ENCODE data around the gene GREB1L. TPM values are rescaled to one million over a fixed set of nuclear protein-coding genes. Genes with fewer than 3 reads are reported as not detected.

The GREB1L gene
- polyA plus RNA-seq, 2 of the 4 experiments (the other 2 are of a cell fraction), result 1.4 to 2.8 TPM

GRCh38 chr18:21472741-21473140, 230.7 kb downstream of the GREB1L start:
- Histone ChIP-seq H3K4me1 (no peaks in the 10 kb centered on the region), H3K4me3 (no peak overlapping the region), H3K9me3 (no peaks in the 10 kb centered on the region), H3K27ac (no peak overlapping the region), H3K4me2 (no peak overlapping the region)
- FAIRE-seq, result no peak
- TF ChIP-seq, protein P1, sequence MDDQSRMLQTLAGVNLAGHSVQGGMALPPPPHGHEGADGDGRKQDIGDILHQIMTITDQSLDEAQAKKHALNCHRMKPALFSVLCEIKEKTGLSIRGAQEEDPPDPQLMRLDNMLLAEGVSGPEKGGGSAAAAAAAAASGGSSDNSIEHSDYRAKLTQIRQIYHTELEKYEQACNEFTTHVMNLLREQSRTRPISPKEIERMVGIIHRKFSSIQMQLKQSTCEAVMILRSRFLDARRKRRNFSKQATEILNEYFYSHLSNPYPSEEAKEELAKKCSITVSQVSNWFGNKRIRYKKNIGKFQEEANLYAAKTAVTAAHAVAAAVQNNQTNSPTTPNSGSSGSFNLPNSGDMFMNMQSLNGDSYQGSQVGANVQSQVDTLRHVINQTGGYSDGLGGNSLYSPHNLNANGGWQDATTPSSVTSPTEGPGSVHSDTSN (IDR thresholded peaks at IDR 0.05), result no peak
- TF ChIP-seq BCL3 (IDR thresholded peaks at IDR 0.05), result no peak
- TF ChIP-seq KDM1A (IDR thresholded peaks at IDR 0.05; ENCODE audit: low read depth), result no peak
- TF ChIP-seq NFE2L2 (conservative IDR thresholded peaks at IDR 0.05; ENCODE audit: low read length), result no peak
- no peak for TF ChIP-seq GATA3 (IDR thresholded peaks at IDR 0.05; ENCODE audit: borderline replicate concordance)
- no peak for TF ChIP-seq RAD21 (conservative IDR thresholded peaks at IDR 0.05 in 1 of 2, IDR thresholded peaks at IDR 0.05 in 1 of 2)
- TF ChIP-seq PHF8 (IDR thresholded peaks at IDR 0.05; ENCODE audit: borderline replicate concordance, low read depth), result no peak
- TF ChIP-seq REST (IDR thresholded peaks at IDR 0.05), result no peak
- TF ChIP-seq, protein P2, sequence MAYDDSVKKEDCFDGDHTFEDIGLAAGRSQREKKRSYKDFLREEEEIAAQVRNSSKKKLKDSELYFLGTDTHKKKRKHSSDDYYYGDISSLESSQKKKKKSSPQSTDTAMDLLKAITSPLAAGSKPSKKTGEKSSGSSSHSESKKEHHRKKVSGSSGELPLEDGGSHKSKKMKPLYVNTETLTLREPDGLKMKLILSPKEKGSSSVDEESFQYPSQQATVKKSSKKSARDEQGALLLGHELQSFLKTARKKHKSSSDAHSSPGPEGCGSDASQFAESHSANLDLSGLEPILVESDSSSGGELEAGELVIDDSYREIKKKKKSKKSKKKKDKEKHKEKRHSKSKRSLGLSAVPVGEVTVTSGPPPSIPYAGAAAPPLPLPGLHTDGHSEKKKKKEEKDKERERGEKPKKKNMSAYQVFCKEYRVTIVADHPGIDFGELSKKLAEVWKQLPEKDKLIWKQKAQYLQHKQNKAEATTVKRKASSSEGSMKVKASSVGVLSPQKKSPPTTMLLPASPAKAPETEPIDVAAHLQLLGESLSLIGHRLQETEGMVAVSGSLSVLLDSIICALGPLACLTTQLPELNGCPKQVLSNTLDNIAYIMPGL (CRISPR knock-in tag; IDR thresholded peaks at IDR 0.05; ENCODE audit: borderline replicate concordance), result no peak
- no peak for TF ChIP-seq ZFP36 (IDR thresholded peaks at IDR 0.05; ENCODE audit: borderline replicate concordance, partially characterized antibody)
- no peak for TF ChIP-seq HEYL (CRISPR knock-in tag; IDR thresholded peaks at IDR 0.05)
- no peak for TF ChIP-seq HOXA7 (CRISPR knock-in tag; IDR thresholded peaks at IDR 0.05)
- TF ChIP-seq EHMT2 (IDR thresholded peaks at IDR 0.05; ENCODE audit: low read depth), result no peak
- no peak for TF ChIP-seq RNF2 (IDR thresholded peaks at IDR 0.05; ENCODE audit: borderline replicate concordance, low read depth)
- no peak for TF ChIP-seq TP53 (CRISPR knock-in tag; IDR thresholded peaks at IDR 0.05)
- ChIA-PET CTCF (no interaction called here), POLR2A (no interaction called here)
- ATAC-seq, result no peak
- DNase-seq (ENCODE audit: low read depth in 1 of 2, low spot score in 1 of 2), result no peak
- WGBS (ENCODE audit: missing lambda C conversion rate), result 92% methylated on average over 2 of the region's 2 CpGs

DNA sequence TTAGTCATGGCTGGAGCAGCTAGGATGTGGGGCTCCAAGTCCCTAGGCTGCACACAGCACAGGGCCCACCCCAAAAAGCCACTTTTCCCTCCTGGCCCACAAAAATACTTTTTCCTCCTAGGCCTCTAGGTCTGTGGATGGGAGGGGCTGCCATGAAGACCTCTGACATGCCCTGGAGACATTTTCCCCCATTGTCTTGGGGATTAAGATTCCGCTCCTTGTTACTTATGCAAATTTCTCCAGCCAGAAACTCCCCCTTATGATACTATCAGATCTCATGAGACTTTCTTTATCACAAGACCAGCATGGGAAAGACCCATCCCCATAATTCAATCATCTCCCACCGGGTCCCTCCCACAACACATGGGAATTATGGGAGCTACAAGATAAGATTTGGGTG, 232.6 kb downstream of the GREB1L start:
- no peak overlapping the region for H3K27ac ChIP-seq
- 67% methylated on average over 2 of the region's 2 CpGs for WGBS (ENCODE audit: missing lambda C conversion rate)
- ChIA-PET POLR2A (no interaction called here), CTCF (interaction anchor here (0.6 kb wide), 1 partner anchor 62 kb away, joined by 3 read pairs; no protein-coding TSS in a partner anchor)
- H3K4me3 ChIP-seq, result no peak overlapping the region
- FAIRE-seq, result no peak
- H3K9me3 ChIP-seq, result no peaks in the 10 kb centered on the region
- no peak overlapping the region for H3K4me2 ChIP-seq
- H3K4me1 ChIP-seq, result no peaks in the 10 kb centered on the region
- TF ChIP-seq RCOR1 (IDR thresholded peaks at IDR 0.05; ENCODE audit: low read depth, low read length) (no peak), CBX2 (IDR thresholded peaks at IDR 0.05; ENCODE audit: borderline replicate concordance, low read depth) (no peak), ZNF302 (CRISPR knock-in tag; IDR thresholded peaks at IDR 0.05) (no peak), EP300 (IDR thresholded peaks at IDR 0.05) (no peak), CHD4 (IDR thresholded peaks at IDR 0.05; ENCODE audit: borderline replicate concordance) (no peak), EHF (CRISPR knock-in tag; IDR thresholded peaks at IDR 0.05) (no peak), HEYL (CRISPR knock-in tag; IDR thresholded peaks at IDR 0.05) (no peak), ZC3H11A (IDR thresholded peaks at IDR 0.05) (no peak)
- TF ChIP-seq, protein P3, sequence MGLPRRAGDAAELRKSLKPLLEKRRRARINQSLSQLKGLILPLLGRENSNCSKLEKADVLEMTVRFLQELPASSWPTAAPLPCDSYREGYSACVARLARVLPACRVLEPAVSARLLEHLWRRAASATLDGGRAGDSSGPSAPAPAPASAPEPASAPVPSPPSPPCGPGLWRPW (IDR thresholded peaks at IDR 0.05), result no peak
- no peak for DNase-seq (ENCODE audit: low read depth in 1 of 2, low spot score in 1 of 2)
- ATAC-seq, result no peak

All from A549 (cell line).